IgD-negative memory B cell (primary cell): Measurements from ENCODE around the gene BAHD1. TPM values are rescaled to one million over a fixed set of nuclear protein-coding genes. Genes with fewer than 3 reads are reported as not detected.

Source experiments
- H3K27ac Mint-ChIP-seq, 3 donors: one replicate each; pipeline ENCODE4 v1.8.0; 2020 to 2022; ENCODE audit warnings: mild to moderate bottlenecking in 3 of 3, mixed read lengths in 3 of 3, moderate library complexity in 1 of 3
- H3K27me3 Mint-ChIP-seq: one replicate; pipeline ENCODE4 v1.8.0; 2021; ENCODE audit warnings: mixed read lengths
- H3K36me3 Mint-ChIP-seq: one replicate; pipeline ENCODE4 v1.8.0; 2020; ENCODE audit warnings: mild to moderate bottlenecking, mixed read lengths
- H3K4me1 Mint-ChIP-seq, 3 donors: one replicate each; pipeline ENCODE4 v1.8.0; 2020 to 2022; ENCODE audit warnings: mixed read lengths in 3 of 3, mild to moderate bottlenecking in 1 of 3
- H3K4me3 Mint-ChIP-seq, 4 donors: one replicate each; pipeline ENCODE4 v1.8.0; 2020 to 2022; ENCODE audit warnings: mild to moderate bottlenecking in 4 of 4, mixed read lengths in 4 of 4, moderate library complexity in 3 of 4
- H3K9me3 Mint-ChIP-seq, 3 donors: one replicate each; pipeline ENCODE4 v1.8.0; 2020 to 2021; ENCODE audit warnings: mixed read lengths in 3 of 3, mild to moderate bottlenecking in 1 of 3
- polyA plus RNA-seq: library from polyadenylated mRNA; unstranded; fragments of 300-500 nt; fragmentation: Illumina TruSeq; gene quantifications from one replicate; pipeline ENCODE4 v1.2.3, GENCODE V29; 2021

Gene BAHD1
- polyA plus RNA-seq, 1 donor from 2014 or later, result 2.3 TPM

DNA sequence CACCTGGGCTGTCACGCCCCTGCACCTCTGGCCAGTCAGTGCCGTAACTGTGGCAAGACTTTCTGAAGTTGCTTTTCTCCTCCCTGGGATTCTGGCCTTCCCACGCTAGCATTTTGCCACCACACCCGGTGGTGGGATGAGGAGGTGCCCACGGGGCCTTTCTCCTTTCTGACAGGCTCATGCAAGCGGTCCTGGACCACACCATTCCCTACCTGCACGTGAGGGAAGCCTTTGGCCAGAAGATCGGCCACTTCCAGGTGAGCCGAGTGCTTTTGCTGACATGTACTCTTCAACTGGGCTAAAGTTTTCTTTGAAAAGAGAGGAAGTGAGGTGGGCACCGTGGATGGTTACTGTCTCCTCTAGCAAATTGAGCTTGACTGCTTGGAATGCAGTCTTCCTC, 25.5 kb upstream of the BAHD1 start:
- H3K27me3 Mint-ChIP-seq, result no peaks in the 10 kb centered on the region
- H3K9me3 Mint-ChIP-seq, result no peaks in the 10 kb centered on the region
- peaks cover 1% of the 10 kb centered on the region for H3K36me3 Mint-ChIP-seq
- H3K27ac Mint-ChIP-seq, result no peak overlapping the region
- H3K4me1 Mint-ChIP-seq, result peaks cover 0 to 4% (median 0%) of the 10 kb centered on the region in 3 donors
- no peak overlapping the region for H3K4me3 Mint-ChIP-seq

DNA sequence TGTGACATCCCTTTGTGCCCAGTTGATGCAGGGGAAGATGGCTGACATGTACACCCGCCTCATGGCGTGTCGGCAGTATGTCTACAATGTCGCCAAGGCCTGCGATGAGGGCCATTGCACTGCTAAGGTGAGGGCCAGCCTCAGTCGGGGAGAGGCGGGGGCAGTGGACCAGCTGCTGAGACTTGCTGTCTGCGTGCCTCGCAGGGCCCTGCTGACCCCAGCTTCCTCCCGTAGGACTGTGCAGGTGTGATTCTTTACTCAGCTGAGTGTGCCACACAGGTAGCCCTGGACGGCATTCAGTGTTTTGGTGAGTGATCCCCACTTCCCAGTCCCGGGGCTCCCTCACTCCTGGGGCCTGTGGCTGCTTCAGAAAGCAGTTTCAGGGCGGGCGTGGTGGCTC, 24.7 kb upstream of the BAHD1 start:
- Mint-ChIP-seq H3K4me3 (no peak overlapping the region), H3K9me3 (no peaks in the 10 kb centered on the region), H3K27ac (no peak overlapping the region), H3K36me3 (peaks cover 1% of the 10 kb centered on the region), H3K4me1 (peaks cover 0 to 4% (median 0%) of the 10 kb centered on the region in 3 donors), H3K27me3 (no peaks in the 10 kb centered on the region)

DNA sequence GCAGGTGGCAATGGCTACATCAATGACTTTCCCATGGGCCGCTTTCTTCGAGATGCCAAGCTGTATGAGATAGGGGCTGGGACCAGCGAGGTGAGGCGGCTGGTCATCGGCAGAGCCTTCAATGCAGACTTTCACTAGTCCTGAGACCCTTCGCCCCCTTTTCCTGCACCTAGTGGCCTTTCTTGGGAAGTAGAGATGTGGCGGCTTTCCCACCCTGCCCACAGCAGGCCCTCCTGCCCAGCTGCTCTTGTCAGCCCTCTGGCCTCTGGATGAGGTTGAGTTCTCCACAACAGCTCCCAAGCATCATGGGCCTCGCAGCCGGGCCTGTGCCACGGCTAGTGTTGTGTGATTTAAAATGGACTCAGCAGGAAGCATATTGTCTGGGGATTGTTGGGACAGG, 22.6 kb upstream of the BAHD1 start:
- Mint-ChIP-seq H3K4me3 (no peak overlapping the region), H3K27me3 (no peaks in the 10 kb centered on the region), H3K36me3 (peaks cover 1% of the 10 kb centered on the region), H3K27ac (no peak overlapping the region), H3K9me3 (no peaks in the 10 kb centered on the region), H3K4me1 (peaks cover 0 to 2% (median 0%) of the 10 kb centered on the region in 3 donors)

DNA sequence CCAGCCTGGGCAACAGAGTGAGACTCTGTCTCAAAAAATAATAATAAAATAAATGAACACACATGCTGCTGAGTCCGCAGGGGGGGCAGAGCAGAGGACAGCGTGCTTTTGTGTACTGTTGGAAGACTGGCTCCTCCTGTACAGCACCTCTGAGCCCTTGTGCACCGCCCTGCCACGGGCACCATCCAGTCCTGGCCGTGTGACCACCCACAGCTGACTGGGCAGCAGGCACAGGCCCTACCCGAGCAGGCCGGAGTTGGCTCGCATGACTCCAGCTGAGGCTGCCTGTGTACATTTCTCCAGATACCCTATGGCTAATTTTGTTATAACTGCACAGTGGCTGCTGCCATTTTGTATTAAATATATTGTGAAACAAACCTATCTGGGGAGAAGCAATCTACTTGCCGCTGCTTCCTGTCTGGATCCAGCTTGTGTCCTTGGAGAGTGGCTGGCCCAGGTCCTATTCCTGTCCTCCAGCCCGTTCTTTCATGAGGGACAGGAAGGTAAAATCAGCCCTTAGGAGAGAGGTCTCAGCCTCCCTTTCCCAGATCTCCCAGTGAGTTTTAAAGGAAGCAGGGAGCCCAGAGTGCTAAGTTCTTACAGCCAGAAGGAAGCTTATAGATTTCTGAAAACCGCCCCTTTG, 20.6 kb upstream of the BAHD1 start:
- Mint-ChIP-seq H3K9me3 (no peaks in the 10 kb centered on the region), H3K36me3 (peaks cover 1% of the 10 kb centered on the region), H3K4me3 (no peak overlapping the region), H3K27ac (no peak overlapping the region), H3K4me1 (peaks cover 0 to 2% (median 0%) of the 10 kb centered on the region in 3 donors), H3K27me3 (no peaks in the 10 kb centered on the region)

DNA sequence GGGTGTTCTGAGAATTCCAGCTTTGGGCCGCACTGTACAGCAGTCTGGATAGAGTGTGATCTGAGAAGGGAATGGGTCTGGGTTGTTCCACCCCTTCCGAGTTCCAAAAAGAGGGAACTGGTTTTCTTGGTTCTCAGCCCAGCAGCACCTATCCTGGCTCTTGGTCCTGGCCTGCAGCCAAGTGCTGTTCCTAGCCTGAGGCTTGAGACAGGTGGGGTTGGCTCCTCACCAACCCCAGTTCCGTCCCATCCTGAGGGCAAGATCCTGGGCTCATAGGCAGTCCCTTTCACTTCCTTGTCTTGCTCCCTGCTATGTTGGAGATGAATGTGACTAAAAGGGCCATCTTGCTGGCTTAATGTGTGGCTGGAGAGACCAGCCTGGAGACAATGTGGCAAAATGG, 20.0 kb upstream of the BAHD1 start:
- H3K27me3 Mint-ChIP-seq, result no peaks in the 10 kb centered on the region
- peaks cover 3% of the 10 kb centered on the region for H3K36me3 Mint-ChIP-seq
- no peak overlapping the region for H3K27ac Mint-ChIP-seq
- peaks cover 0 to 2% (median 0%) of the 10 kb centered on the region in 3 donors for H3K4me1 Mint-ChIP-seq
- no peak overlapping the region for H3K4me3 Mint-ChIP-seq
- no peaks in the 10 kb centered on the region for H3K9me3 Mint-ChIP-seq

DNA sequence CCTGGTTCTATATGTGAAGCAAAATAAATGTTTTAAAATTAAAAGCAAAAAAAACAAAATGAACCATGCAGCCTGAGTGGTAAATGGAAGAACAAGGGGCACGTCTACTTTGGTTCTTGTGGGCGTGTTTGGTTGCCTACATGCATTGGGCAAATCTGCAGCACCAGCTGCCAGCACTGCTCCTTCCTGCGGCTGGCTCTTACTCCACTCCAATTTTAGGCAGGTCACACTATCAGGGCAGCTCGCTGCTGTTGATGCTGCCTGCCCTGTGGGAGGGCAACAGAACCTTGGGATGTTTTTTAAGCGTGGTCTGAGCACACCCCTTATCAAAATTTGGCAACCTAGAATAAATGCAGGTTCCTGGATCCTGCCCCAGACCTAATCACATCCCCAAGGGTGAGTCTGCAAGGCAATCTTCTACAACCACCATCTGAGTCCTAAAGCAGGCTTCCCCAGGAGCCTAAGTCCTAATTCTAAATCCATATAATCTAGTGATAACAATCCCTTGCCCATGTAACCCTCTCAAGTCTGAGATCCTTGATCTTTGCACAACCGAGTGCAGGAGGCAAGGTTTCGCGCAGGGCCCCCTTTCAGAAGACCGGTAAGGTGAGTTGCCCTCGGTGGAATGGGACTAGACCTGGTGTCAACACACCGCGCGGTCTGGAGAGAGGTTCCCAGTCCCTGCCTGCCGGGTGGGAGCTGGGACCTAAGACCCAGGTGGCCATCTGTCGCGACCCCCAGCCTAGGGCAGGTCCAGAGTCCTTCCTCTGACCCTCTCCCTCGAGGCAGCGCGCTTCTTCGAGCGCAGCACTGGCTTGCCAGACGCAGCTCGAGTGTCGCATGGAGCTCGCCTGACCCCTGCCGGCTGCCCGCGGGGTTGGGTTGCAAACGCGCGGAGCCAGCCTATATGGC, 19.3 kb upstream of the BAHD1 start:
- Mint-ChIP-seq H3K27ac (peak overlapping the region in 2 of 3 donors; percentile 5 to 31), H3K27me3 (no peaks in the 10 kb centered on the region), H3K4me1 (peaks cover 0 to 2% (median 0%) of the 10 kb centered on the region in 3 donors), H3K4me3 (no peak overlapping the region), H3K9me3 (no peaks in the 10 kb centered on the region), H3K36me3 (peaks cover 3% of the 10 kb centered on the region)

DNA sequence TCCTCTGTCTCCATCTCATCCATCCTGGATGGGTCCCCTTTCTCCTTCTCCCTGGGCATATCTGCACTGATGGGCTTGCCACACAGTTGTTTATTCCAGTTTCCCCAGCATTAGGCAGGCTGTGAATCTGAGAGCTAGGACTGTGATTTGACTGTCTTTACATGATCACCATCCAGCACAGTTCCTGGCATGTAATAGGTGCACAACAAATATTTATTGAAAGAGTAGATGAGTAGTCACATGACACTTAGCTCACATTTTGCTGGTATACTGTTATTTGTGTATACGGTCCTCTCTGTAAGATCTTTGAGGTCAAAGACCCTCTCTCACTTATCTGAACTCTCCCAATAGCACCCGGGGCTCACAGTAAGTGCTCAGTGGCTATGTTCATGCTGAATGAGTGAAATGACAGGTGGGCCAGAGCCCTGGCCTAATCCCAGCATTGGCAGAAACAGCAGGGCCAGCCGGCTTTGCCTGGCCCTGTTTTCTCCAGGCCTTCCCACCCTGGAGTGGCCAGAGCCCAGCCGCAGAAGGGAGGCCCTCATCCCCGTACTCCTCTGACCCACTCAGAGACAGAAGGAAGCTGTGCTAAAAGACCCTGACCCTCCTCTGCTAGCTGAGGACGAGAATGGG, 16.2 kb upstream of the BAHD1 start:
- peaks cover 2% of the 10 kb centered on the region for H3K36me3 Mint-ChIP-seq
- no peak overlapping the region for H3K27ac Mint-ChIP-seq
- no peaks in the 10 kb centered on the region for H3K27me3 Mint-ChIP-seq
- no peak overlapping the region for H3K4me3 Mint-ChIP-seq
- H3K9me3 Mint-ChIP-seq, result no peaks in the 10 kb centered on the region
- no peaks in the 10 kb centered on the region for H3K4me1 Mint-ChIP-seq

DNA sequence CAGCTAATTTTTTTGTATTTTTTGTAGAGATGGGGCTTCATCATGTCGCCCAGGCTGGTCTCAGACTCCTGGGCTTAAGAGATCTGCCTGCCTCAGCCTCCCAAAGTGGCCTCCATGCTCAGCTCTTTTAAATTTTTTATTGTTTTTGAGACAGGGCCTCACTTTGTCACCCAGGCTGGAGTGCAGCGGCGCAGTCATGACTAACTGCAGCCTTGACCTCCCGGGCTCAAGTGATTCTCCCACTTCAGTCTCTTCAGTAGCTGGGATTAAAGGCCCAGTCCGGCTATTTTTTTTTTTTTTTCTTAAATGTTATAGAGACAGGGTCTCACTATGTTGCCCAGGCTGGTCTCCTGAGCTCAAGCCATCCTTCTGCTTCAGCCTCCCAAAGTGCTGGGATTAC, 15.1 kb upstream of the BAHD1 start:
- Mint-ChIP-seq H3K36me3 (peaks cover 7% of the 10 kb centered on the region), H3K4me1 (no peaks in the 10 kb centered on the region), H3K4me3 (no peak overlapping the region)

DNA sequence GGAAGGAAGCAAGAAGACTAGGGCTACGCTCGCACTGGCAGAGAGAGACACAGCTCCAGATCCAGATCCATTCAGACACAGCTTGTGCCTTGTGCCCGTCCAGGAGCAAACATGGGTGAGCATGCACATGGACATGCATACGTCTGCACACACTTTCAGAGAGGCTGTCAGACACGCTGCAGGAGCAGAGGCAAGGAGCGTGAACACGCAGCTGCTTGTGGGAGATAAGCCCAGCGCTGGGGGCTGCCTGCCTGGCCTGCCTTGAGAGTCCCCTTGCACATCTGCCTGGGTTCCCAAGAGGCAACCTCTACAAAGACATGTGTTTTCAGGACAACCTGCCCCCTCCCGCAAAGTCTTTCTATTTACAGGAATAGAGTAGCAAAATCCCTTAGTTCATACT, 13.6 kb upstream of the BAHD1 start:
- Mint-ChIP-seq H3K27ac (no peak overlapping the region), H3K36me3 (peaks cover 9% of the 10 kb centered on the region), H3K9me3 (no peaks in the 10 kb centered on the region), H3K4me3 (no peak overlapping the region), H3K4me1 (no peaks in the 10 kb centered on the region), H3K27me3 (no peaks in the 10 kb centered on the region)

More for the DNA sequence above, 15.1 kb upstream of the BAHD1 start:
- Mint-ChIP-seq H3K27ac (no peak overlapping the region), H3K9me3 (no peaks in the 10 kb centered on the region), H3K27me3 (no peaks in the 10 kb centered on the region)

DNA sequence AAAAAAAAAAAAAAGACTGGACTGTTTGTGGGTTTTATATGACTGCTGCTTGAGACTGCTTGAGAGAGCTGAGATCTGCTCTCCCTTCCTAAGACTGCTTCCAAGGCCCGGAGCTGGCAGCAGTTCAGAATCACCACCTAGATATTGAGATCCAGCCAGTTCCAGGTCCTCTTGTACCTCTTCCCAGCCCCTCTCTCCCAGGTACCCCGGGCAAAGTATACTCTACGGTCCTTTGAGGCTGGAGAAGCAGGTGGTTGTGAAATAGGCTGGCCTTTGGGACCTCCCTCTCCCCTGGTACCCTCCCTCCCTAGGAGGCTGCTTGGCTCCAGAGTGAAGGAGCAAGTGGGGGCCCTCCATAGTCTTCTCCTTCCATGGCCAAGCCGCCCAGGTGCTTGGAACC, 12.6 kb upstream of the BAHD1 start:
- Mint-ChIP-seq H3K27ac (no peak overlapping the region), H3K36me3 (peaks cover 9% of the 10 kb centered on the region), H3K9me3 (no peaks in the 10 kb centered on the region), H3K4me3 (no peak overlapping the region), H3K27me3 (no peaks in the 10 kb centered on the region), H3K4me1 (no peaks in the 10 kb centered on the region)

DNA sequence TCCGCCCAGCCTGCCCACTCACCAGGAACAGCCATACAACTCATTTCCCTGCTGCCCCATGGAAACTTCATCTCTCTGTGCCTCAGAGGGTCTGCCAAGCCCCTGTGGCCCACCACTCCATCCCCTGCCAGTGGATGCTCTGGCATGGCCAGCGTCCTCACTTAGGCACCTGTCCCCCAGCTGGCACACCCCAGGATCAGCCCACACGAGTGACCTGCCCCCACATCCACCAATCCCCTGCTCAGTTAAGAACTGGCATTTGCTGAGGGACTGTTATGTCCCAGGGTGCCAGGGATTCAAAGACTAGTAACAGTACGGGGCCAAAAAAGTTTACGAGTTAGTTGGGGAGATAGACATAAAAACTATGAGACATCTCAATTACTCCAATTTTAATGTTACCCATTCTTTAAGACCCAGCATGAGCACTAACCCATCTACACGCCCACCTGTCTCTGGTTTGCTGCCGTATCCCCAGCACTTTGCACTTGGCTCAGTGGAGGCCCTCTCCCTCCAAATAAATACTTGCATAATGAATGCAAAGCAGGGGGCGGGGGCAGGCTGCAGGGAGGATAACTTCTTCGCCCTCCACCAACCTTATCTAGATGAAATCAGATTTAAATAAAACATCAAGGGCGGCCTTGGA, 11.6 kb upstream of the BAHD1 start:
- Mint-ChIP-seq H3K9me3 (no peaks in the 10 kb centered on the region), H3K27ac (peak overlapping the region in 1 of 3 donors; percentile 83), H3K36me3 (peaks cover 9% of the 10 kb centered on the region), H3K27me3 (no peaks in the 10 kb centered on the region), H3K4me3 (no peak overlapping the region), H3K4me1 (no peaks in the 10 kb centered on the region)

DNA sequence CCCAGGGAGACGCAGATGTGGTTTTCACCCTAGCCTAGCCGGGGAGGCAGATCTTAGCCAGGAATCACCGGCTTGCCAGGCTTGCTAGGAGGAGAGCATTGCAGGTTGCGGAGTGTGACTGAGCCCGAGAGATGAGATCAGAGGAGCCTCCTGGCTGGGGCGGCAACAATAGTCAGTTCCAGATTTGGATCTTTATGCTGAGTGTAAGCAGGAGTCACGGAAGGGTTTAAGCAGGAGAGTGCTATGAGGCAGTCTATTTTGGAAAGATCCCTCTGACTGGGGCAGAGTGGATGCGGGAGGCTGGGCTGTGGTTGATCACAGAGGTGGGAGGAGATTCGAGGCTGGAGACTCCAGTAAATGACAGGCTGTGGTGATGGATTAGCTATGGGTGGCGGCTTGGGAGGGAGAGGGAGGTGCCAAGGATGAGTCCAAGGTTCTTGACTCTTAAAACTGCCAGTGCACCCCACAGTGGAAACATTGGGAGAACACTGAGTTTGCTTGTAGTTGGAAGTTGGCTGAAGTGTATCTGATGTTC, 10.4 kb upstream of the BAHD1 start:
- H3K27ac Mint-ChIP-seq, result no peak overlapping the region
- H3K4me1 Mint-ChIP-seq, result no peaks in the 10 kb centered on the region
- peaks cover 5% of the 10 kb centered on the region for H3K27me3 Mint-ChIP-seq
- H3K9me3 Mint-ChIP-seq, result no peaks in the 10 kb centered on the region
- H3K36me3 Mint-ChIP-seq, result peaks cover 12% of the 10 kb centered on the region
- H3K4me3 Mint-ChIP-seq, result no peak overlapping the region

DNA sequence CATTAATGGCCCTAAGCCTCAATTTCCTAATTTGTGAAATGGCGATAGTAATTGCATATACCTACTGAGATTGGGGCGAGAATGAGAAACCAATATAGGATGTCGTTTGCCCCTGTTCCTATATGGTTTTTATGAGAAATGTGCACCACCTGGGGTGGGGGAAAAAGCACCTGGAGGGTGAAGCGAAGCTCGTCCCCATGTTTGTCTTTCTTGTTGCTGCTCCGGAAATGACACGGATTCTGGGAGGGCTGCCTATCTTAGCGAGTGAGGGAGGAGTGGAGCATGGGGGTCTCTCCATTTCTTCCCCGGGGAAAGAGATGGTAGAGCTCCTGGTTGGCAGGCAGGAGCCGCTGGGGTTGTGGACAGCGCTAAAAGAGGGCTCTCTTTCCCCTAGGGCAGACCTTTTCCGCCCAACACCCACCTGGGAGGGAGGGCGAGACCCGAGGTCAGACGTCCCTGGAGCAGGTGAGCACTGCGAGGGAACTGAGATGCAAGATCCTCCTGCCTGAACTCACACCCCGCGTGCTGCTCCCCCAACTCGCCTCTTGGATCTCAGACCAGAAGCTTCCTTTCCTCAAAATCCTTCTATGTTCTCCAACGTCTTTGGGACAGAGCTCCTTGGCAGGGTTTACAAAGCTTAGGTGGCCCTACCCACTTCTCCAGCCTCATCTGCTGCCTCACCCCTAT, 5.6 kb upstream of the BAHD1 start:
- Mint-ChIP-seq H3K27me3 (peaks cover 34% of the 10 kb centered on the region), H3K4me3 (peak overlapping the region in 3 of 4 donors; percentile 14 to 39 (median 34)), H3K36me3 (peaks cover 9% of the 10 kb centered on the region), H3K9me3 (no peaks in the 10 kb centered on the region), H3K27ac (no peak overlapping the region), H3K4me1 (peaks cover 15 to 18% (median 16%) of the 10 kb centered on the region in 3 donors)

DNA sequence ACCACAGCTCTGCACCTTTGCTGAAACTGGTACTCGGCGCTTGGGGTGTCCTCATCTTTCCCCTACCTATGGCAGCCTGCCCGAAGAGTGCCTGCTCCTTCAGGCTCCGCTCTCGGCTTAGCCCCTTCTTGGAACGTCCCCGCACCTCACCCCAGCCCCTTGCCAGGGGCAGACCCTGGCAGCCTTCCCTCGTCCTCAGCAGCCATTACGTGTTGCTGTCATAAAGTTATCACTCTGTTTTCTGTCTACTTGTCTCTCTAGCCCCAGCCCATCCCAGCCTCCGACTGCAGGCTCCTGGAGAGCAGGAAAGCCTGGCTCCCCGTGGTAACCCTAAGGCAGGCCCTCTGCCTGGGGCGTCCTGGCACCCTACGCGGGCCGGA, 5.1 kb upstream of the BAHD1 start:
- Mint-ChIP-seq H3K9me3 (no peaks in the 10 kb centered on the region), H3K4me1 (peaks cover 15 to 18% (median 16%) of the 10 kb centered on the region in 3 donors), H3K27me3 (peaks cover 34% of the 10 kb centered on the region), H3K27ac (no peak overlapping the region), H3K36me3 (peaks cover 5% of the 10 kb centered on the region), H3K4me3 (peak overlapping the region; percentile 14 to 57 (median 36))
